ENCODE data around the gene POLRMT. TPM values are rescaled to one million over a fixed set of nuclear protein-coding genes. Genes with fewer than 3 reads are reported as not detected.

The POLRMT gene
- total RNA-seq, 1 experiment from 2014 or later, result 40.9 TPM

DNA sequence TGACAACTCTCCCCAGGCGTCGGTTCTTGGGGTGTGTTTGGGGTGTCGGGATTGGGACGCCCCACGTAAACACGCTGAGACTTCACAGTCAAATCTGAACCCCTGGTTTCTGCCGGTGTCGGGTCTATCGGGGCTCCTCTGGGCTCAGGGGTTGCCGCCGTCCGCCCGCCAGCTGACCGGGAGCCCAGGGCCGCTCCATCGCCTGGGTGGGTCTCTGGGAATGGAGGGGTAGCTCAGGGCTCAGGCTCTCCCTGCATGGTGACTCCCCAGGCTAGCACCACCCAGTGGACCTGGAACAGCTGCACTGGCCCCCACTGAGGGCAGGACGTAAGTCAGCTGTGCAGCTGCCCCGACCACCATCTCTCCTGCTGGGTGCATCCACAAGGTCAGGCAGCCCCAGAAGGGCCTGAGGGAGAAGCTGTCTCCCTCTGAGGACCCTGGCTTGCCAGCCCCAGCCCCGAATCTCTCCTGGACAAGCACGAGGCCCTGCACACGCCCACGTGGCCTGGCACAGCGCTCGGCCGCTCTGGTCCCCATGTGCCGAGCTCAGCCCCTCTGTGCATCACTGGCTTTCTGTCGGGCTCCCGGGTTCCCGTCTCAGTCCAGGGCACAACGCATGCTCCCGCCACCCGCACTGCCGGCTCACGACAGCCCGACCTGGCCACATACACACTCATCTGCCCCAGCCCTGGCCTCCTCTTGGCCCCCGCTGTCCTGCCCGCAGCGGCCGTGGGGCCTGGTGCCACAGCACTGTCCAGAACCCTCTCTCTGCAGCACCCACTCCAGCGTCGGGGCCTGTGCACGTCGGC is 23.6 kb upstream of the POLRMT start:
- TF ChIP-seq, protein P1, sequence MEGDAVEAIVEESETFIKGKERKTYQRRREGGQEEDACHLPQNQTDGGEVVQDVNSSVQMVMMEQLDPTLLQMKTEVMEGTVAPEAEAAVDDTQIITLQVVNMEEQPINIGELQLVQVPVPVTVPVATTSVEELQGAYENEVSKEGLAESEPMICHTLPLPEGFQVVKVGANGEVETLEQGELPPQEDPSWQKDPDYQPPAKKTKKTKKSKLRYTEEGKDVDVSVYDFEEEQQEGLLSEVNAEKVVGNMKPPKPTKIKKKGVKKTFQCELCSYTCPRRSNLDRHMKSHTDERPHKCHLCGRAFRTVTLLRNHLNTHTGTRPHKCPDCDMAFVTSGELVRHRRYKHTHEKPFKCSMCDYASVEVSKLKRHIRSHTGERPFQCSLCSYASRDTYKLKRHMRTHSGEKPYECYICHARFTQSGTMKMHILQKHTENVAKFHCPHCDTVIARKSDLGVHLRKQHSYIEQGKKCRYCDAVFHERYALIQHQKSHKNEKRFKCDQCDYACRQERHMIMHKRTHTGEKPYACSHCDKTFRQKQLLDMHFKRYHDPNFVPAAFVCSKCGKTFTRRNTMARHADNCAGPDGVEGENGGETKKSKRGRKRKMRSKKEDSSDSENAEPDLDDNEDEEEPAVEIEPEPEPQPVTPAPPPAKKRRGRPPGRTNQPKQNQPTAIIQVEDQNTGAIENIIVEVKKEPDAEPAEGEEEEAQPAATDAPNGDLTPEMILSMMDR (IDR thresholded peaks at IDR 0.05; ENCODE audit: unreplicated experiment), result no peak
- Mint-ChIP-seq H3K27ac (ENCODE audit: low read depth, unreplicated experiment) (no peak overlapping the region), H3K4me3 (ENCODE audit: unreplicated experiment) (no peak overlapping the region), H3K4me1 (ENCODE audit: insufficient read depth, unreplicated experiment) (peaks cover 18% of the 10 kb centered on the region), H3K27me3 (ENCODE audit: insufficient read depth, unreplicated experiment) (no peaks in the 10 kb centered on the region), H3K9me3 (ENCODE audit: unreplicated experiment) (no peaks in the 10 kb centered on the region), H3K36me3 (ENCODE audit: insufficient read depth, unreplicated experiment) (peaks cover 33% of the 10 kb centered on the region)
- intact Hi-C loops (cut with micrococcal nuclease), result no loop called here
- ChIA-PET POLR2A (no interaction called here), CTCF (interaction anchor here (0.6 kb wide), 1 partner anchor 34 kb away, joined by 3 read pairs; no protein-coding TSS in a partner anchor)
- no TSS peak for BruUV-seq (replicated peaks)
- DNase-seq (ENCODE audit: unreplicated experiment), result no peak

DNA sequence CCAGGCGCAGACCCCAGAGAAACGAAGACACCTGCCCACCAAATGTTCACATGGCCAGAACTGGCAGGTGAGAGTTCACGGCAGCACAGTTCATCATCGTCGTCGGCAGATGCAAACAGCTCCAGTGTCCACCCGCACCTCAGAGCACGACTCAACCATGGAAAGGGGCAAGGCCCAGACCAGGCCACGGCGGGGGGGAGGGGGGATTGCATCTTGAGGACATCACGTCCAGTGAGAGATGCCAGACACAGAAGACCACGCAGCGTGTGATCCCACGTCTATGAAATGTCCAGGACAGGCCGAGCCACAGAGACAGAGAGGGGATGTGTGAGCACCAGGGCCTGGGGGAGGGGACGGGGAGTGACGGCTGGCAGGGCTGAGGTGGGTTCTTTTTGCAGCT is 22.4 kb upstream of the POLRMT start:
- peaks cover 42% of the 10 kb centered on the region for H3K36me3 Mint-ChIP-seq (ENCODE audit: insufficient read depth, unreplicated experiment)
- no peaks in the 10 kb centered on the region for H3K27me3 Mint-ChIP-seq (ENCODE audit: insufficient read depth, unreplicated experiment)
- H3K4me1 Mint-ChIP-seq (ENCODE audit: insufficient read depth, unreplicated experiment), result peaks cover 11% of the 10 kb centered on the region
- CTCF ChIA-PET, result interaction anchor here (0.6 to 0.8 kb wide), 2 partner anchors 71 to 74 kb away, joined by 3 to 5 read pairs; no protein-coding TSS in a partner anchor
- H3K9me3 Mint-ChIP-seq (ENCODE audit: unreplicated experiment), result no peaks in the 10 kb centered on the region
- no peak overlapping the region for H3K27ac Mint-ChIP-seq (ENCODE audit: low read depth, unreplicated experiment)
- no TSS peak for BruUV-seq (replicated peaks)
- no peak for DNase-seq (ENCODE audit: unreplicated experiment)
- POLR2A ChIA-PET, result no interaction called here
- intact Hi-C loops (cut with micrococcal nuclease), result no loop called here
- H3K4me3 Mint-ChIP-seq (ENCODE audit: unreplicated experiment), result no peak overlapping the region
- TF ChIP-seq, protein P1 (IDR thresholded peaks at IDR 0.05; ENCODE audit: unreplicated experiment), result no peak

DNA sequence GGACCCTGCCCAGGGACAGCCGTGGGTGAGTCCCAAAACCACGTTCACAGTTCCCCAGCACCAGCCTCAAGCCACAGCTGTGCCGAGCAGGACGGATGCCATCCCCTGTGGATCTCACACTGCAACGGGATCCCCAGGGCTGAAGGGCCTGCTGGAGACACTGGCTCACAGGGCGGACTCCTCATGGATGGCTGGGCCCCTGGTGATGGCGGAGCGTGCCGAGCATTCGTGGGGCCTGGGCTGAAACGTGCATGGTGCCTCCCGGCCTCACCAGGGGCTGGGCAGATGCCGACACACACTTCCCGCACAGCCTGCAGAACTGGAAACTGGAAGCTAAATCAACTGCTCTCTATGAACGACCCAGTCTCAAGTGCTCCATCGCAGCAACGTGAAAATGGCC is 20.1 kb upstream of the POLRMT start:
- Mint-ChIP-seq H3K4me1 (ENCODE audit: insufficient read depth, unreplicated experiment) (no peaks in the 10 kb centered on the region), H3K36me3 (ENCODE audit: insufficient read depth, unreplicated experiment) (peaks cover 45% of the 10 kb centered on the region), H3K4me3 (ENCODE audit: unreplicated experiment) (no peak overlapping the region), H3K9me3 (ENCODE audit: unreplicated experiment) (no peaks in the 10 kb centered on the region), H3K27me3 (ENCODE audit: insufficient read depth, unreplicated experiment) (no peaks in the 10 kb centered on the region), H3K27ac (ENCODE audit: low read depth, unreplicated experiment) (no peak overlapping the region)
- CTCF ChIA-PET, result interaction anchor here (0.6 kb wide), 1 partner anchor 120 kb away, joined by 3 read pairs; no protein-coding TSS in a partner anchor
- no TSS peak for BruUV-seq (replicated peaks)
- POLR2A ChIA-PET, result no interaction called here
- TF ChIP-seq, protein P1 (IDR thresholded peaks at IDR 0.05; ENCODE audit: unreplicated experiment), result no peak
- no peak for DNase-seq (ENCODE audit: unreplicated experiment)
- intact Hi-C loops (cut with micrococcal nuclease), result no loop called here

DNA sequence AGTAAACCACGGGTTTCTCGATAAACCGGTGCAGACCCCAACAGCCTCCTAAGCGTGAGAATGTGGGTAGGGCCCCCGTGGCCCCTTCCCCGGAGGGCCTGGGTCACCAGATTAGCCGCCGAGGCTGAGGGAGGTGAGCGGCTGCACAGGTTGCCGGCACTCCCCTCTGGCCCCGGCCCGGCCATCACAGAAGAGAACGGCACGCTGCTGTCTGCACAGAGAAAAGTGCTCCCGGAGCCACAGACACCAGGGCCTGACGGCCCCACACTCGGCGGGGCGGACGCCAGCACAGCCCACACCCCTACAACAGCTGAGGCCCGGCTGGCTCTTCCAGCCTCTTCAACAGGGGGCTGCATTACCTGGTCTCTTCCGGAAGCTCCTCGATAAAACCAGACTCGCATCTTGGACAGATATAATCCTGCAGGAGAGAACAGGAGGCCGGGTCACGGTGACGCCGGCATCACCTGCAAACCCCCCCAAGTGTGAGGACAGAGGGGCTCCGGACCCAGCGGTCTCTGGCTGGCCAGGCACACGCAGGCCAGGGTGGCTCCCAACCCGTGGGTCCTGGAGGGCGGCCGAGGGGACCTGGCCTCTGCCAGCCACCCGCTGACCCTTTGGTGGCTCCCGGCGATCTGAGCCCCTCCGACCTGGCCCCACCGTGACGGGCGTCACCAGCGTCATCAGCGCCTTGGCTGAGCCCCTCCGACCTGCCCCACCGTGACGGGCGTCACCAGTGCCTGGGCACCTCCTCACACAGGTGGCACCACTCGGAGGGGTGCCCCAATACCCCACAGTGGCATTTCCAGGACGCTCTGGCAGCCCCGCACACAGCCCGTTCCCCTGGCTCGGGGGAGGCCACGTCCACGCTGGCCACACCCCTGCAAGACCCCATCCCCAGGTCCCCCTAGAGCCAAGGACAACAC is 19.4 kb upstream of the POLRMT start:
- Mint-ChIP-seq H3K27me3 (ENCODE audit: insufficient read depth, unreplicated experiment) (no peaks in the 10 kb centered on the region), H3K36me3 (ENCODE audit: insufficient read depth, unreplicated experiment) (peaks cover 52% of the 10 kb centered on the region), H3K9me3 (ENCODE audit: unreplicated experiment) (no peaks in the 10 kb centered on the region), H3K4me3 (ENCODE audit: unreplicated experiment) (no peak overlapping the region), H3K27ac (ENCODE audit: low read depth, unreplicated experiment) (no peak overlapping the region), H3K4me1 (ENCODE audit: insufficient read depth, unreplicated experiment) (no peaks in the 10 kb centered on the region)
- BruUV-seq (replicated peaks), result no TSS peak
- POLR2A ChIA-PET, result no interaction called here
- intact Hi-C loops (cut with micrococcal nuclease), result no loop called here
- DNase-seq (ENCODE audit: unreplicated experiment), result no peak
- TF ChIP-seq, protein P1 (IDR thresholded peaks at IDR 0.05; ENCODE audit: unreplicated experiment), result no peak
- CTCF ChIA-PET, result interaction anchor here (0.6 kb wide), 1 partner anchor 119 kb away, joined by 3 read pairs; no protein-coding TSS in a partner anchor
